GM12864 (cell line): ENCODE measurements around the gene SRC.

Source experiments
- DNase-seq: peaks from one replicate; pipeline ENCODE4 v3.0.0-alpha.2; 2011; ENCODE audit warnings: low read depth
- H3K4me3 ChIP-seq: 2 replicates; pipeline ENCODE4 v1.5.1; 2011; ENCODE audit warnings: mild to moderate bottlenecking, low read depth, low read length, control low read depth
- TF ChIP-seq, protein P1 (sequence below): IDR thresholded peaks from 2 replicates; pipeline ENCODE4 v1.5.1; 2011; ENCODE audit warnings: low read depth, mild to moderate bottlenecking, moderate library complexity, low read length, control low read depth, inconsistent platforms; ENCODE audit errors: missing control alignments

Gene SRC

DNA sequence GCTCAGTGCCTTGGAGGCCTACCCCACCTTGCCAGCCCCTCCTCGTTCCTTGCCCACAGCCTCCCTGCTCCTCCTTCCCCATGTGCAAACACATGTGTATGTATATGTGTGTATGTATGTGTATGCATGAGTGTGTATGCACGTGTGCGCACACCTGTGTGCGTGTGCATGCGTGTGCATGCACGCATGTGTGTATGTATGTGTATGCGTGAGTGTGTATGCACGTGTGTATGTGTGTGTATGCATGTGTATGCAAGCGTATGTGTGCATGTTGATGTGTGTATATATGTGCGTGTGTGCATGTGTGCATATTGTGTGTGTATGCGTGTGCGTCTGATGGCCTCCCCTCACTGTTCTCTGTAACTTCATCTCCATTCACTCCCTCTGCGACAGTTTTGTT, 74.7 kb downstream of the SRC start:
- DNase-seq = no peak
- no peak overlapping the region for H3K4me3 ChIP-seq
- TF ChIP-seq, protein P1, sequence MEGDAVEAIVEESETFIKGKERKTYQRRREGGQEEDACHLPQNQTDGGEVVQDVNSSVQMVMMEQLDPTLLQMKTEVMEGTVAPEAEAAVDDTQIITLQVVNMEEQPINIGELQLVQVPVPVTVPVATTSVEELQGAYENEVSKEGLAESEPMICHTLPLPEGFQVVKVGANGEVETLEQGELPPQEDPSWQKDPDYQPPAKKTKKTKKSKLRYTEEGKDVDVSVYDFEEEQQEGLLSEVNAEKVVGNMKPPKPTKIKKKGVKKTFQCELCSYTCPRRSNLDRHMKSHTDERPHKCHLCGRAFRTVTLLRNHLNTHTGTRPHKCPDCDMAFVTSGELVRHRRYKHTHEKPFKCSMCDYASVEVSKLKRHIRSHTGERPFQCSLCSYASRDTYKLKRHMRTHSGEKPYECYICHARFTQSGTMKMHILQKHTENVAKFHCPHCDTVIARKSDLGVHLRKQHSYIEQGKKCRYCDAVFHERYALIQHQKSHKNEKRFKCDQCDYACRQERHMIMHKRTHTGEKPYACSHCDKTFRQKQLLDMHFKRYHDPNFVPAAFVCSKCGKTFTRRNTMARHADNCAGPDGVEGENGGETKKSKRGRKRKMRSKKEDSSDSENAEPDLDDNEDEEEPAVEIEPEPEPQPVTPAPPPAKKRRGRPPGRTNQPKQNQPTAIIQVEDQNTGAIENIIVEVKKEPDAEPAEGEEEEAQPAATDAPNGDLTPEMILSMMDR = no peak

DNA sequence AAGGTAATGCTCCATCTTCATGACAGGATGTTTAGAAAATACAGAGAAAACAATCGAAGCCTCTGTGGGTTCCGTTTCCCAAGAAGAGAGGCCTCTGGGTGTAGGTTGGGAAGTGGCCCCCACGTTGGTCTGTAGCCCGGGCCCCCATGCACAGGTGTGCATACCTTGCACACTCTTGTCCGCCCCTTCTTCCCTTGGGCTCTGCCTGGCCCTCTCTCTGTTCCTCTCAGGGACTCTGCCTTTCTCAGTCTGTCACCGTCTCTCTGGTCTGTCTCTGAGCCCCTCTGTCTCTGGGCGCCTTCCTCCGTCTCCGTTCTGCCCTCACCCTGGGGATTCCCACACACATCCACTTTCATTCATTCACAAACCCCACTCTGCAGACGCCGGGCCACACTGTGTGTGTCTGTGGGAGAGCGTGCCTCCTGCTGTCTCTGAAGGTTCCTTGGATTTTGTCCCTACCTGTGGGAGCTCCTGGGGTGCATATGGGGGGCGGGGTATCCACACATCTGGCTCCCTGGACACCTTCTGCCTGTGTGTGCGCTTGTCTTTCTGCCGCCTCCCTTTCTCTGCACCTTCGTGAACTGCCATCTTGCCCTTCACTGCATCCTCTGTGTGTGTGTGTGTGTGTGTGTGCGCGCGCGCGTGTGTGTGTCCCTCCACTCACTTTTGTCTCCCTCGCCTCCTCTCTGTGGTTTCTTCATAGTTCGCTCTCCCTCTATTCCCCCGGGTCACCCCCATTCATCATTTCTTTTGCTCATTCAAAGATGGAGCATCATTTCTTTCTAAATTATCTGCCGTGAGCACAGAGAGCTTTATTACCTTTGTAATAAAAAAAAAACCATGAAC, 75.3 kb downstream of the SRC start:
- no peak for DNase-seq
- TF ChIP-seq, protein P1 = no peak
- H3K4me3 ChIP-seq = no peak overlapping the region

- no peak overlapping the region for H3K4me3 ChIP-seq
- TF ChIP-seq, protein P1 = no peak
- no peak for DNase-seq
These were observed 76.0 kb downstream of the SRC start for GRCh38 chr20:37421988-37422387.

DNA sequence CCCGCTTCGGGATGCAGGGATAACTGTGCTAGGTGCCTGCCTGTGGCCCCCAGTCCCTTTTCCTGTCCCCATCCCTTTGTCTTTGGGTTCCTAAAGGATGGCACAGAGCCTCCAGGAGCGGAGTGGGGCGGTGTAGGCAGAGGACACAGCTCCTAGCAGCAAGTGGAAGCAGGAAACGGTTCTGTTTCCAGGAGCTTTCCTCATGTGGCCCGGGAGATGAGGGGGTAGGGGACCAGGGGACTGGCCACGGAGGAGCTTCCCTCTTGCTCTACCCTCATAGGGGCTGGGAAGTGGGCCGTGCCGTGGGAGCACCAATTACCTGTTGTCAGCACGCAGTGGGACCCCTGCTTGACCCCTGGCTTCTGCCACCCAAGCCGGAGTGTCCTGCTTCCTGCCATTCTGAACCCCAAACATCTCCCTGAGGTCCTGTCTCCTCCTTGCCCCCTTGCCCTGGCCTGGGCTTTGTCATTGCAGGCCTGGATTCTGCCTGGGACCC, 76.9 kb downstream of the SRC start:
- no peak overlapping the region for H3K4me3 ChIP-seq
- TF ChIP-seq, protein P1 = no peak
- no peak for DNase-seq

GRCh38 chr20:37423545-37423944, 77.6 kb downstream of the SRC start:
- no peak overlapping the region for H3K4me3 ChIP-seq
- DNase-seq = no peak
- TF ChIP-seq, protein P1 = no peak

DNA sequence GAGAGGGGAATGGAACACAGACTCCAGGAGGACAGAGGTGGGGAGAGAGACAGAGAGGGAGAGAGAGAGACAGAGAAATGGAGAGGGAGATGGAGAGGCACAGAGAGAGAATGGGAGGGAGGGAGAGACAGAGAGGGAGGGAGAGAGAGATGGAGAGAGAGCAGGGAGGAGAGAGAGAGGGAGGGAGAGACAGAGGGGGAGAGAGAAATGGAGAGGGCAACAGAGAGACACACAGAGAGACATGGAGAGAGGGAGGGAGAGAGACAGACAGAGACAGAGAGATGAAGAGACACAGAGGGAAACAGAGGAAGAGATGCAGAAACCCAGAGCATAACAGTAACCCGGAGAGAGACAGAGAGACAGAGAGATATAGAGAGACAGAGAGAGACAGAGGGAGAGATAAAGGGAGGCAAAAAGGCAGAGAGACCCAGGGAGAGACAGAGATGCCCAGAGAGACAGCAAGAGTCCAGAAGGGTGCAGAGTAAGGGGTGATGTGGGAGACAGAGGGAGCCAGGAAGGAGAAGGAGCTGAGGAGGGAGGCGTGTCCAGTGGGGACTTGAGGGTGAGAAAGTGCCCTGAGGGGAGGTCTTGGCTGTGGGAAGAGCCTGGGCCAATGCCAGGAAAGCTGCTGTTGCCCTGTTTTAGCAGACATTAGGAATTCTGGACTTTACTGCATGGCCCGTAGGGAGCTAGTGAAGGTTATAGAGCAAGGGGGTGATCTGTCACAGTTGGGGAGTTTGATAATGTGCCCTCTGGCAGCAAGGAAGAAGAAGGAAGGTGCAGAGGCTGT, 78.3 kb downstream of the SRC start:
- no peak overlapping the region for H3K4me3 ChIP-seq
- TF ChIP-seq, protein P1 = no peak
- no peak for DNase-seq
